Measurements from ENCODE around the gene THRAP3. TPM values are rescaled to one million over a fixed set of nuclear protein-coding genes. Genes with fewer than 3 reads are reported as not detected.

Gene THRAP3
- total RNA-seq, 1 experiment from 2014 or later, result 55.7 TPM

DNA sequence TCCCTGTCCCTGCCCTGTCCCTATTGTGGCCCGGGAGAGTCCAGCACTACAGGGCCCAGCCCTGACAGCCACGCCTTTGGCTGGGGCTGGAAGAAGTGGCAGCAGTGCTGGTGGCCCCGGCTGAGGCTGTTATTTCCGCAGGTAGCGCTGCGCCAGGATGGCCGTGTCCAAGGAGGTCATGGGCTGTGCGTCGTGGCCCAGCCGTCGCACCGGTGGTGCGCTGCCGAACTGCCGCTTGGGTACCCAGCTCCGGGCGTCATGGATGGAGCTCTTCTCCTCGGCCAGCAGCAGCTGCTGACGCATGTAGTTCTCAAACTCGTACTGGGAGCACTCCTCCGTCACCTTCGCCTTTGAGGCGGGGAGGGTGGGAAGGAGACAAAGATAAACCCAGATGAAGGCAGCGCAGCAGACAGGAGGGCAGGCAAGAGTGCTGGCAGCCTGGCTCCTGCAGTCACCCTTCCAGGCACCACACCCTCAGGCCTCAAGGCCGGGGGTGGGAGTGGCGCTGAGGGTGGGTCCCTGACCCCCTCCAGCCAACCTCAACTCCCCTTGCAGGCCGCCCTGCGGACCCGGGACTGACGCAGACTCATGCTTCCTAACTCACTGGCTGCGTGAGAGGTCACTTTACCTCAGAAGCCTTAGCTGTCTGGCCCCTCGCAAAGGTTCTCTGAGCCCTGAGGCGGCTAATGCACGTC lies 117.5 kb downstream of the THRAP3 start:
- Histone ChIP-seq H3K79me2 (ENCODE audit: low read length) (no peaks in the 10 kb centered on the region), H2AFZ (ENCODE audit: low read length) (no peak overlapping the region), H3K9me3 (ENCODE audit: low read length) (no peaks in the 10 kb centered on the region), H3K9ac (ENCODE audit: low read length) (no peak overlapping the region), H3K27ac (ENCODE audit: low read length) (no peak overlapping the region), H3K9me2 (replicated peaks; ENCODE audit: low read length) (no peaks in the 10 kb centered on the region), H3F3A (ENCODE audit: low read length, unreplicated experiment) (no peaks in the 10 kb centered on the region), H4K20me1 (ENCODE audit: low read length) (no peaks in the 10 kb centered on the region), H3K4me2 (ENCODE audit: low read length) (no peak overlapping the region), H3K4me3 (ENCODE audit: low read length) (no peak overlapping the region), H3K4me1 (ENCODE audit: insufficient read depth, low read length) (peaks cover 15% of the 10 kb centered on the region), H3K27me3 (ENCODE audit: low read length) (no peaks in the 10 kb centered on the region), H3K36me3 (ENCODE audit: low read depth, low read length) (peaks cover 19% of the 10 kb centered on the region; the same call in 1 of the 2 replicates)
- intact Hi-C loops (cut with micrococcal nuclease), result loop anchor here (1.0 to 5.0 kb wide), 3 partner anchors 28 to 79 kb away; partner anchors contain the start of gene STK40
- ChIA-PET POLR2A (ENCODE audit: unreplicated experiment) (no interaction called here), CTCF (interaction anchor here (0.5 to 1.7 kb wide), 4 partner anchors 27 to 1466 kb away, joined by 3 to 17 read pairs (median 5); partner anchors contain the start of genes C1orf122 and YRDC)
- ATAC-seq, result no peak
- TF ChIP-seq EZH2phosphoT487 (IDR thresholded peaks at IDR 0.05; ENCODE audit: borderline replicate concordance, low read length) (no peak), CTCF (conservative IDR thresholded peaks at IDR 0.05; ENCODE audit: low read depth, low read length) (no peak), EZH2 (IDR thresholded peaks at IDR 0.05; ENCODE audit: low read length, unreplicated experiment) (no peak)
- DNase-seq, result no peak
- BruUV-seq (replicated peaks), result no TSS peak

DNA sequence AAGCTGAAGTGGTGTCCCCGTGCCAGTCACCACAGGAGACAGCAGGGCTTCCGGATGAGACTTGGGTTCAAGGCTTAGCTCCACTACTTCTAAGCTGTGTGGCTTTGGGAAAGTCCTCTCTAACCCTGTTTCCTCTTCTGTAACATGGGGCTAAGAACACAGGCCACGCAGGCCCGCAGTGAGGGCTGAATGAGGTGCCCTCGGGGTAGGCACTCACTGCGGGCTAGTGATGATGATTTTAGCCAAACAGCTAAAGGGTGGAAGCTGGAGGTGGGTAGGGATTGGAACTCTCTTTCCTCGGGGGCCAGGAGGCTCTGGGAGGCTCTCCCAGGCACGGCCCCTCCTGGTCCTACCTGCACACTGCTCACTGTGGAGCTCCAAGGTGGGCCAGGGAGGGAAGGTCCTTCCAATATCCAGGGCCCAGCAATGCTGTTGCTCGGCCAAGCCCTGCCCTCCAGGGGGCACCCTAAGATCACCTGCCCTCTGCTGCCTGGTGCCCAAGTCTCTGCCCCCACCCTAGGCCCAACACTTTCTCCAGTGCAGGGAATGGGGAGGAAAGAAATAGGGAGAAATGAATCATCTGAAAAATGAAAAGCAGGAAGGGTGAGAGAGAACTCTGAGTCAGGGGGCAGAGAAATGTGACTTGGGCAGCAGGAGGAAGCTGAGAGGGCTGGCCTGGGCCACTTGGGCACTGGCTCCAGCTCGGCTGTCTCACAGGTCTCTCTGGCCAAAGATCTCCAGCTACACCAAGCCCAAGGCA lies 118.4 kb downstream of the THRAP3 start:
- ChIA-PET POLR2A (ENCODE audit: unreplicated experiment) (no interaction called here), CTCF (interaction anchor here (0.5 to 1.7 kb wide), 14 partner anchors 8 to 1465 kb away, joined by 3 to 17 read pairs (median 4); partner anchors contain the start of genes C1orf122, OSCP1, TRAPPC3 and YRDC)
- no peaks in the 10 kb centered on the region for H3K27me3 ChIP-seq (ENCODE audit: low read length)
- peak overlapping the region; percentile 31 for H3K9ac ChIP-seq (ENCODE audit: low read length)
- H3K79me2 ChIP-seq (ENCODE audit: low read length), result no peaks in the 10 kb centered on the region
- no peaks in the 10 kb centered on the region for H3K9me2 ChIP-seq (replicated peaks; ENCODE audit: low read length)
- TF ChIP-seq EZH2phosphoT487 (IDR thresholded peaks at IDR 0.05; ENCODE audit: borderline replicate concordance, low read length), result no peak
- peak; percentile 93 for TF ChIP-seq CTCF (conservative IDR thresholded peaks at IDR 0.05; ENCODE audit: low read depth, low read length)
- H3K9me3 ChIP-seq (ENCODE audit: low read length), result no peaks in the 10 kb centered on the region
- H3K27ac ChIP-seq (ENCODE audit: low read length), result peak overlapping the region; percentile 82
- no peaks in the 10 kb centered on the region for H3F3A ChIP-seq (ENCODE audit: low read length, unreplicated experiment)
- H4K20me1 ChIP-seq (ENCODE audit: low read length), result no peaks in the 10 kb centered on the region
- H3K4me3 ChIP-seq (ENCODE audit: low read length), result no peak overlapping the region
- peak overlapping the region; percentile 14 for H3K4me2 ChIP-seq (ENCODE audit: low read length)
- no TSS peak for BruUV-seq (replicated peaks)
- H3K4me1 ChIP-seq (ENCODE audit: insufficient read depth, low read length), result peaks cover 15% of the 10 kb centered on the region
- intact Hi-C loops (cut with micrococcal nuclease), result loop anchor here (1.0 to 5.0 kb wide), 3 partner anchors 27 to 78 kb away; partner anchors contain the start of gene STK40
- peaks cover 24% of the 10 kb centered on the region; the same call in 1 of the 2 replicates for H3K36me3 ChIP-seq (ENCODE audit: low read depth, low read length)
- DNase-seq (peak; percentile 87), ATAC-seq (peak; percentile 84)
- H2AFZ ChIP-seq (ENCODE audit: low read length), result no peak overlapping the region

All from PC-3 (cell line).